ENCODE data around the gene RAD54L. TPM values are rescaled to one million over a fixed set of nuclear protein-coding genes. Genes with fewer than 3 reads are reported as not detected.
"Not testable (repeated sequence)": the region's sequence is repeated elsewhere in the genome, so short reads cannot be mapped to it uniquely, and the experiment has no call there.

Gene RAD54L
- total and polyA plus RNA-seq, 2 of the 4 experiments (the other 2 are of a cell fraction): 4.8 to 10.6 TPM

DNA sequence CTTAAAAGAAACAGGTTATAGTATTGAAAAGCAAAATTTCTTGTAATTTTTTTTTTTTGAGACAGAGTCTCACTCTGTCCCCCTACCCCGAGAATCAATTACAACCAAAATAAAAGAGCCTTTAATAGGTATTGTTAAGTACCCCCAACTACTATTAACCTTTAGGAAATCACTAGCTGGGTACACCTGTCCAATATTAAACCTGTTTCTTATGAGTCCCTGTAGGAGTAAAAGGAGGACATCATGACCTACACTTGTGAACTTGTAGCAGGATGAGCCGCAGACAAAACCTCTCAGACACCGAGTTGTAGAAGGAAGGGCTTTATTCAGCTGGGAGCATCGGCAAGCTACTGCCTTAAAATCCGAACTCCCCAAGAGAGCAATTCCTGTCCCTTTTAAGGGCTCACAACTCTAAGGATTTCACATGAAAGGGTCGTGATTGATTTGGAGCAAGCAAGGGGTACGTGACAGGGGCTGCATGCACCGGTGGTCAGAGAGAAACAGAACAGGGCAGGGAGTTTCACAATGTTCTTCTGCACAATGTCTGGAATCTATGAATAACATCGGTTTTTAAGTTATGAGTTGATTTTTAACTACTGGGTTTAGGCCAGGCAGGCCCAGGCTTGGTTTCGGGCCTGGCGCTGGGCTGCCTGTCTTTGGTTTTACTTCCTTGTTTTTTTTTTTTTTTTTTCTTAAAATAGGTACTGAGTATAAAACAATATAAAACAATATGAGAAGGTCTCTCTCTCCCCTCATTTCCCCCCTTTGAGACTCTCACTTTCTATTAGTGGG is 77.9 kb downstream of the RAD54L start:
- H2BK120ac ChIP-seq (ENCODE audit: low read depth, low read length); H3K4me2 ChIP-seq (ENCODE audit: low read depth, low read length); H4K91ac ChIP-seq (ENCODE audit: insufficient read depth, low read depth, low read length); H3K4me3 ChIP-seq (ENCODE audit: insufficient read depth, low read depth, low read length); H3K9me3 ChIP-seq (ENCODE audit: control insufficient read depth, insufficient read depth, low read length); H3K14ac ChIP-seq (replicated peaks; ENCODE audit: low read depth, low read length); H3K27ac ChIP-seq (ENCODE audit: insufficient read depth, low read length); H4K8ac ChIP-seq (ENCODE audit: low read depth in 2 of 2, low read length in 2 of 2); H2BK15ac ChIP-seq (ENCODE audit: low read depth, low read length); BruUV-seq (replicated peaks); H3K79me1 ChIP-seq (ENCODE audit: low read depth in 1 of 2, low read length in 2 of 2); H3K4me1 ChIP-seq (ENCODE audit: control insufficient read depth, insufficient read depth, low read length); H3K23ac ChIP-seq (ENCODE audit: low read depth, low read length); H2AK9ac ChIP-seq (replicated peaks; ENCODE audit: low read depth, low read length, poor library complexity); DNase-seq; H4K5ac ChIP-seq (ENCODE audit: low read depth, low read length); H2AFZ ChIP-seq (replicated peaks; ENCODE audit: low read length, poor library complexity); ATAC-seq (ENCODE audit: low read depth); H3K9ac ChIP-seq (ENCODE audit: low read depth, low read length); H3K36me3 ChIP-seq (ENCODE audit: control insufficient read depth, insufficient read depth, low read length); H2BK20ac ChIP-seq (ENCODE audit: low read depth, low read length); H3K18ac ChIP-seq (ENCODE audit: low read depth, low read length); H2BK5ac ChIP-seq (ENCODE audit: low read depth, low read length, poor library complexity, severe bottlenecking); H3K4ac ChIP-seq (ENCODE audit: low read depth, low read length); H3K27me3 ChIP-seq (ENCODE audit: control insufficient read depth, insufficient read depth, low read length); in situ Hi-C loops (cut with MboI; ENCODE audit: low sequenced_read_pairs); CTCF ChIA-PET; POLR2A ChIA-PET (ENCODE audit: unreplicated experiment); H4K20me1 ChIP-seq (ENCODE audit: insufficient read depth, low read length); intact Hi-C loops (cut with micrococcal nuclease); dilution Hi-C loops (cut with HindIII; ENCODE audit: low sequenced_read_pairs, unreplicated experiment); H2AK5ac ChIP-seq (ENCODE audit: low read depth, low read length); H3K56ac ChIP-seq (ENCODE audit: extremely low read depth, insufficient read depth, low read length); H3K9me1 ChIP-seq (ENCODE audit: insufficient read depth, low read length): not testable (repeated sequence)
- no CpG with 5 or more reads among the region's 11 CpGs for WGBS, 2 experiments (ENCODE audit: extremely low coverage in 2 of 2, insufficient read length in 1 of 2)

Other genes with a start within 250 kb of the RAD54L start
- 9.9 and 14.7 TPM in 2 replicates for gene PIK3R3, start 115.1 kb upstream of the RAD54L start, total RNA-seq (2012; rRNA removed)
- gene PIK3R3, start 115.1 kb upstream of the RAD54L start, polyA plus RNA-seq (2012; rRNA removed): 4.3 and 5.3 TPM in 2 replicates
- gene TSPAN1, start 72.7 kb upstream of the RAD54L start, total RNA-seq (2012; rRNA removed): 0.18 TPM in 1 of 2 replicates, not detected in the other
- gene TSPAN1, start 72.7 kb upstream of the RAD54L start, polyA plus RNA-seq (2012; rRNA removed): 0.82 and 0.89 TPM in 2 replicates
- not detected in 2 replicates for gene P3R3URF, start 71.3 kb upstream of the RAD54L start, total RNA-seq (2012; rRNA removed)
- not detected in 2 replicates for gene P3R3URF, start 71.3 kb upstream of the RAD54L start, polyA plus RNA-seq (2012; rRNA removed)
- 45.3 and 54.8 TPM in 2 replicates for gene POMGNT1, start 49.3 kb upstream of the RAD54L start, total RNA-seq (2012; rRNA removed)
- gene POMGNT1, start 49.3 kb upstream of the RAD54L start, polyA plus RNA-seq (2012; rRNA removed): 65.3 and 65.8 TPM in 2 replicates
- gene LURAP1, start 44.4 kb upstream of the RAD54L start, total RNA-seq (2012; rRNA removed): 2.5 TPM in 2 replicates
- gene LURAP1, start 44.4 kb upstream of the RAD54L start, polyA plus RNA-seq (2012; rRNA removed): 2.5 and 2.9 TPM in 2 replicates
- 62.5 and 67.6 TPM in 2 replicates for gene LRRC41, start 55.9 kb downstream of the RAD54L start, total RNA-seq (2012; rRNA removed)
- gene LRRC41, start 55.9 kb downstream of the RAD54L start, polyA plus RNA-seq (2012; rRNA removed): 81.1 and 83.2 TPM in 2 replicates
- 347 and 738 TPM in 2 replicates for gene UQCRH, start 55.9 kb downstream of the RAD54L start, total RNA-seq (2012; rRNA removed)
- gene UQCRH, start 55.9 kb downstream of the RAD54L start, polyA plus RNA-seq (2012; rRNA removed): 535 and 736 TPM in 2 replicates
- 10.9 and 11.9 TPM in 2 replicates for gene NSUN4, start 93.0 kb downstream of the RAD54L start, total RNA-seq (2012; rRNA removed)
- 11.6 and 13.0 TPM in 2 replicates for gene NSUN4, start 93.0 kb downstream of the RAD54L start, polyA plus RNA-seq (2012; rRNA removed)
- under 0.01 TPM in 1 of 2 replicates, not detected in the other for gene FAAH, start 146.6 kb downstream of the RAD54L start, total RNA-seq (2012; rRNA removed)
- 0.19 and 0.29 TPM in 2 replicates for gene FAAH, start 146.6 kb downstream of the RAD54L start, polyA plus RNA-seq (2012; rRNA removed)
- not detected in 2 replicates for gene DMBX1, start 242.1 kb downstream of the RAD54L start, total RNA-seq (2012; rRNA removed)
- gene DMBX1, start 242.1 kb downstream of the RAD54L start, polyA plus RNA-seq (2012; rRNA removed): not detected in 2 replicates